ENCODE measurements around the gene COA5. TPM values are rescaled to one million over a fixed set of nuclear protein-coding genes. Genes with fewer than 3 reads are reported as not detected.

Gene COA5
- total RNA-seq, 1 experiment from 2014 or later = 23.7 TPM

GRCh38 chr2:98650998-98651397 lies 42.7 kb upstream of the COA5 start:
- Histone ChIP-seq H3K27me3 (replicated peaks; ENCODE audit: insufficient read depth, low read depth, low read length, poor library complexity) (no peaks in the 10 kb centered on the region), H3K27ac (ENCODE audit: low read depth, low read length, poor library complexity, severe bottlenecking) (no peak overlapping the region), H3K4me3 (ENCODE audit: low read depth, low read length, poor library complexity, severe bottlenecking) (no peak overlapping the region), H3K9me3 (ENCODE audit: low read depth, low read length, poor library complexity, severe bottlenecking) (no peaks in the 10 kb centered on the region), H3K36me3 (ENCODE audit: insufficient read depth, low read length, poor library complexity, severe bottlenecking) (no peaks in the 10 kb centered on the region), H3K4me1 (ENCODE audit: insufficient read depth, low read length, poor library complexity, severe bottlenecking) (no peaks in the 10 kb centered on the region)
- DNase-seq (ENCODE audit: low spot score) = no peak
- POLR2A ChIA-PET (ENCODE audit: low non-redundant PET) = no interaction called here
- intact Hi-C loops (cut with micrococcal nuclease; ENCODE audit: unreplicated experiment) = no loop called here
- no peak for TF ChIP-seq EZH2 (IDR thresholded peaks at IDR 0.05; ENCODE audit: borderline replicate concordance, low read depth, low read length, poor library complexity, severe bottlenecking)
- no peak for TF ChIP-seq CTCF (conservative IDR thresholded peaks at IDR 0.05; ENCODE audit: low read depth, low read length)
- no TSS peak for BruUV-seq (replicated peaks)
- CTCF ChIA-PET = no interaction called here

- Histone ChIP-seq H3K9me3 (ENCODE audit: low read depth, low read length, poor library complexity, severe bottlenecking) (no peaks in the 10 kb centered on the region), H3K36me3 (ENCODE audit: insufficient read depth, low read length, poor library complexity, severe bottlenecking) (no peaks in the 10 kb centered on the region), H3K4me1 (ENCODE audit: insufficient read depth, low read length, poor library complexity, severe bottlenecking) (no peaks in the 10 kb centered on the region), H3K27me3 (replicated peaks; ENCODE audit: insufficient read depth, low read depth, low read length, poor library complexity) (peaks cover 6% of the 10 kb centered on the region), H3K4me3 (ENCODE audit: low read depth, low read length, poor library complexity, severe bottlenecking) (no peak overlapping the region), H3K27ac (ENCODE audit: low read depth, low read length, poor library complexity, severe bottlenecking) (no peak overlapping the region)
- no peak for DNase-seq (ENCODE audit: low spot score)
- no peak for TF ChIP-seq CTCF (conservative IDR thresholded peaks at IDR 0.05; ENCODE audit: low read depth, low read length)
- no peak for TF ChIP-seq EZH2 (IDR thresholded peaks at IDR 0.05; ENCODE audit: borderline replicate concordance, low read depth, low read length, poor library complexity, severe bottlenecking)
- no TSS peak for BruUV-seq (replicated peaks)
- CTCF ChIA-PET = interaction anchor here (1.0 to 1.1 kb wide), 8 partner anchors 11 to 840 kb away, joined by 3 to 24 read pairs (median 4); partner anchors contain the start of gene REV1
- intact Hi-C loops (cut with micrococcal nuclease; ENCODE audit: unreplicated experiment) = loop anchor here (2.0 to 10.0 kb wide), 3 partner anchors 187 to 845 kb away; partner anchors contain the start of gene REV1
- POLR2A ChIA-PET (ENCODE audit: low non-redundant PET) = no interaction called here
Observed at GRCh38 chr2:98649992-98650375, 41.7 kb upstream of the COA5 start.

GRCh38 chr2:98649135-98649991 lies 41.1 kb upstream of the COA5 start:
- Histone ChIP-seq H3K27ac (ENCODE audit: low read depth, low read length, poor library complexity, severe bottlenecking) (no peak overlapping the region), H3K4me3 (ENCODE audit: low read depth, low read length, poor library complexity, severe bottlenecking) (no peak overlapping the region), H3K36me3 (ENCODE audit: insufficient read depth, low read length, poor library complexity, severe bottlenecking) (no peaks in the 10 kb centered on the region), H3K27me3 (replicated peaks; ENCODE audit: insufficient read depth, low read depth, low read length, poor library complexity) (peaks cover 8% of the 10 kb centered on the region), H3K9me3 (ENCODE audit: low read depth, low read length, poor library complexity, severe bottlenecking) (no peaks in the 10 kb centered on the region), H3K4me1 (ENCODE audit: insufficient read depth, low read length, poor library complexity, severe bottlenecking) (no peaks in the 10 kb centered on the region)
- intact Hi-C loops (cut with micrococcal nuclease; ENCODE audit: unreplicated experiment) = loop anchor here (2.0 to 10.0 kb wide), 3 partner anchors 187 to 845 kb away; partner anchors contain the start of gene REV1
- no peak for TF ChIP-seq EZH2 (IDR thresholded peaks at IDR 0.05; ENCODE audit: borderline replicate concordance, low read depth, low read length, poor library complexity, severe bottlenecking)
- TF ChIP-seq CTCF (conservative IDR thresholded peaks at IDR 0.05; ENCODE audit: low read depth, low read length) = peak; percentile 95
- POLR2A ChIA-PET (ENCODE audit: low non-redundant PET) = no interaction called here
- peak; percentile 82 for DNase-seq (ENCODE audit: low spot score)
- CTCF ChIA-PET = interaction anchor here (0.6 to 1.1 kb wide), 9 partner anchors 12 to 841 kb away, joined by 3 to 24 read pairs (median 4); partner anchors contain the start of gene REV1
- no TSS peak for BruUV-seq (replicated peaks)

Data from A673 (cell line).